ENCODE data around the gene SYTL1. TPM values are rescaled to one million over a fixed set of nuclear protein-coding genes. Genes with fewer than 3 reads are reported as not detected.
A peak's percentile ranks its signal among the peaks of the same experiment; 100 is the strongest.

SYTL1 gene
- total RNA-seq = 100 to 1,000 TPM; 146 to 158 TPM
- 100 to 1,000 TPM in 1 of 2 donors, 10 to 100 TPM in 1; 99.7 to 141 TPM for polyA plus RNA-seq

GRCh38 chr1:27341525-27342252 is at the start of gene SYTL1:
TSS of gene SYTL1 (plus strand) at chr1:27342022. CDS start at chr1:27345335, 3,313 bp downstream.
- Mint-ChIP-seq H3K4me3 (peak within 1 kb of the TSS; percentile 90 to 99 (median 97)), H3K36me3 (peaks cover 8 to 38% of the 10 kb centered on the region in 2 donors), H3K27me3 (no peaks in the 10 kb centered on the region), H3K4me1 (peaks cover 30 to 68% (median 47%) of the 10 kb centered on the region in 4 donors), H3K9me3 (no peaks in the 10 kb centered on the region), H3K27ac (peak within 1 kb of the TSS; percentile 92 to 96 (median 95))
- H3K36me3 ChIP-seq (ENCODE audit: insufficient read depth, low read length) = peaks cover 17% of the 10 kb centered on the region
- intact Hi-C loops (cut with micrococcal nuclease) = loop anchor here (1.0 kb wide), 2 partner anchors 8 to 19 kb away; partner anchors contain the start of gene TMEM222
- POLR2A ChIA-PET (ENCODE audit: partially characterized antibody) = interaction anchor here (1.4 to 8.3 kb wide), 7 partner anchors 9 to 149 kb away, joined by 4 to 202 read pairs (median 18); partner anchors contain the start of genes MAP3K6, TMEM222 and WASF2
- H3K27ac ChIP-seq (ENCODE audit: low read depth, low read length) = peak within 1 kb of the TSS; percentile 80
- CTCF ChIA-PET (ENCODE audit: partially characterized antibody) = interaction anchor here (0.6 to 9.6 kb wide), 13 partner anchors 8 to 321 kb away, joined by 3 to 105 read pairs (median 4); no protein-coding TSS in a partner anchor
- H3K4me1 ChIP-seq (ENCODE audit: insufficient read depth, low read length) = peaks cover 48% of the 10 kb centered on the region
- no peaks in the 10 kb centered on the region for H3K9me3 ChIP-seq (ENCODE audit: control insufficient read depth in 1 of 2, low read length in 2 of 2)
- peak; percentile 63 to 77 (median 69) for DNase-seq
- H3K27me3 ChIP-seq (ENCODE audit: insufficient read depth, low read length) = no peaks in the 10 kb centered on the region
- H3K4me3 ChIP-seq (ENCODE audit: low read length in 2 of 2) = peak within 1 kb of the TSS; percentile 82 to 94

GRCh38 chr1:27292106-27292505 is 49.7 kb upstream of the SYTL1 start:
- H3K9me3 ChIP-seq (ENCODE audit: control insufficient read depth in 1 of 2, low read length in 2 of 2) = no peaks in the 10 kb centered on the region
- H3K4me1 ChIP-seq (ENCODE audit: insufficient read depth, low read length) = no peaks in the 10 kb centered on the region
- Mint-ChIP-seq H3K4me1 (no peaks in the 10 kb centered on the region), H3K36me3 (peaks cover 28 to 67% of the 10 kb centered on the region in 2 donors), H3K27me3 (no peaks in the 10 kb centered on the region), H3K27ac (peak overlapping the region in 1 of 7 donors; percentile 70), H3K4me3 (no peak overlapping the region), H3K9me3 (no peaks in the 10 kb centered on the region)
- DNase-seq = no peak
- no peaks in the 10 kb centered on the region for H3K27me3 ChIP-seq (ENCODE audit: insufficient read depth, low read length)
- intact Hi-C loops (cut with micrococcal nuclease) = no loop called here
- POLR2A ChIA-PET (ENCODE audit: partially characterized antibody) = no interaction called here
- no peak overlapping the region for H3K27ac ChIP-seq (ENCODE audit: low read depth, low read length)
- peaks cover 35% of the 10 kb centered on the region for H3K36me3 ChIP-seq (ENCODE audit: insufficient read depth, low read length)
- H3K4me3 ChIP-seq (ENCODE audit: low read length in 2 of 2) = no peak overlapping the region
- CTCF ChIA-PET (ENCODE audit: partially characterized antibody) = interaction anchor here (0.7 to 12.1 kb wide), 4 partner anchors 7 to 94 kb away, joined by 3 to 325 read pairs (median 14); partner anchors contain the start of genes CD164L2 and GPR3

GRCh38 chr1:27293915-27294314 is 47.9 kb upstream of the SYTL1 start:
- Histone ChIP-seq H3K4me3 (ENCODE audit: low read length in 2 of 2) (no peak overlapping the region), H3K36me3 (ENCODE audit: insufficient read depth, low read length) (peaks cover 43% of the 10 kb centered on the region), H3K9me3 (ENCODE audit: control insufficient read depth in 1 of 2, low read length in 2 of 2) (no peaks in the 10 kb centered on the region), H3K4me1 (ENCODE audit: insufficient read depth, low read length) (no peaks in the 10 kb centered on the region), H3K27ac (ENCODE audit: low read depth, low read length) (no peak overlapping the region), H3K27me3 (ENCODE audit: insufficient read depth, low read length) (no peaks in the 10 kb centered on the region)
- POLR2A ChIA-PET (ENCODE audit: partially characterized antibody) = no interaction called here
- H3K27me3 Mint-ChIP-seq = no peaks in the 10 kb centered on the region
- intact Hi-C loops (cut with micrococcal nuclease) = no loop called here
- H3K4me1 Mint-ChIP-seq = no peaks in the 10 kb centered on the region
- no peaks in the 10 kb centered on the region for H3K9me3 Mint-ChIP-seq
- DNase-seq = no peak
- peaks cover 26 to 73% of the 10 kb centered on the region in 2 donors for H3K36me3 Mint-ChIP-seq
- CTCF ChIA-PET (ENCODE audit: partially characterized antibody) = interaction anchor here (0.8 to 12.1 kb wide), 18 partner anchors 9 to 376 kb away, joined by 3 to 325 read pairs (median 4); partner anchors contain the start of genes AHDC1, CD164L2 and GPR3
- no peak overlapping the region for H3K27ac Mint-ChIP-seq
- no peak overlapping the region for H3K4me3 Mint-ChIP-seq

GRCh38 chr1:27296773-27297291 is 45.0 kb upstream of the SYTL1 start:
- peak overlapping the region in 1 of 7 donors; percentile 31 for H3K27ac Mint-ChIP-seq
- H3K9me3 Mint-ChIP-seq = no peaks in the 10 kb centered on the region
- ChIA-PET CTCF (ENCODE audit: partially characterized antibody) (interaction anchor here (0.6 to 12.1 kb wide), 59 partner anchors 9 to 410 kb away, joined by 3 to 325 read pairs (median 4); partner anchors contain the start of genes AHDC1, CD164L2, FCN3 and GPR3), POLR2A (ENCODE audit: partially characterized antibody) (interaction anchor here (0.7 to 1.7 kb wide), 4 partner anchors 61 to 307 kb away, joined by 3 to 7 read pairs (median 4); partner anchors contain the start of genes AHDC1 and SLC9A1)
- peaks cover 47% of the 10 kb centered on the region for H3K36me3 ChIP-seq (ENCODE audit: insufficient read depth, low read length)
- H3K36me3 Mint-ChIP-seq = peaks cover 21 to 78% of the 10 kb centered on the region in 2 donors
- DNase-seq = peak in 4 of 5 donors; percentile 39 to 52 (median 46)
- H3K4me3 ChIP-seq (ENCODE audit: low read length in 2 of 2) = no peak overlapping the region
- H3K4me1 Mint-ChIP-seq = peaks cover 0 to 2% (median 1%) of the 10 kb centered on the region in 4 donors
- no peaks in the 10 kb centered on the region for H3K4me1 ChIP-seq (ENCODE audit: insufficient read depth, low read length)
- H3K27me3 Mint-ChIP-seq = no peaks in the 10 kb centered on the region
- H3K4me3 Mint-ChIP-seq = no peak overlapping the region
- no peak overlapping the region for H3K27ac ChIP-seq (ENCODE audit: low read depth, low read length)
- intact Hi-C loops (cut with micrococcal nuclease) = loop anchor here (1.0 kb wide), 1 partner anchor 98 kb away; no protein-coding TSS in a partner anchor
- no peaks in the 10 kb centered on the region for H3K9me3 ChIP-seq (ENCODE audit: control insufficient read depth in 1 of 2, low read length in 2 of 2)
- H3K27me3 ChIP-seq (ENCODE audit: insufficient read depth, low read length) = no peaks in the 10 kb centered on the region

GRCh38 chr1:27297903-27298302 is 43.9 kb upstream of the SYTL1 start:
- H3K4me1 Mint-ChIP-seq = peaks cover 0 to 2% (median 1%) of the 10 kb centered on the region in 4 donors
- no peak overlapping the region for H3K4me3 ChIP-seq (ENCODE audit: low read length in 2 of 2)
- intact Hi-C loops (cut with micrococcal nuclease) = no loop called here
- no peaks in the 10 kb centered on the region for H3K27me3 Mint-ChIP-seq
- no peak overlapping the region for H3K4me3 Mint-ChIP-seq
- ChIA-PET POLR2A (ENCODE audit: partially characterized antibody) (interaction anchor here (1.3 kb wide), 1 partner anchor 94 kb away, joined by 5 read pairs; no protein-coding TSS in a partner anchor), CTCF (ENCODE audit: partially characterized antibody) (interaction anchor here (0.9 to 12.1 kb wide), 30 partner anchors 10 to 331 kb away, joined by 3 to 325 read pairs (median 5); partner anchors contain the start of genes AHDC1, CD164L2 and GPR3)
- no peaks in the 10 kb centered on the region for H3K9me3 Mint-ChIP-seq
- H3K36me3 ChIP-seq (ENCODE audit: insufficient read depth, low read length) = peaks cover 51% of the 10 kb centered on the region
- DNase-seq = no peak
- no peaks in the 10 kb centered on the region for H3K4me1 ChIP-seq (ENCODE audit: insufficient read depth, low read length)
- peaks cover 21 to 78% of the 10 kb centered on the region in 2 donors for H3K36me3 Mint-ChIP-seq
- no peaks in the 10 kb centered on the region for H3K9me3 ChIP-seq (ENCODE audit: control insufficient read depth in 1 of 2, low read length in 2 of 2)
- no peak overlapping the region for H3K27ac ChIP-seq (ENCODE audit: low read depth, low read length)
- no peak overlapping the region for H3K27ac Mint-ChIP-seq
- no peaks in the 10 kb centered on the region for H3K27me3 ChIP-seq (ENCODE audit: insufficient read depth, low read length)

GRCh38 chr1:27298632-27299384 is 43.0 kb upstream of the SYTL1 start:
- H3K27ac ChIP-seq (ENCODE audit: low read depth, low read length) = no peak overlapping the region
- no peaks in the 10 kb centered on the region for H3K9me3 ChIP-seq (ENCODE audit: control insufficient read depth in 1 of 2, low read length in 2 of 2)
- H3K4me1 ChIP-seq (ENCODE audit: insufficient read depth, low read length) = no peaks in the 10 kb centered on the region
- Mint-ChIP-seq H3K4me1 (peaks cover 0 to 2% (median 1%) of the 10 kb centered on the region in 4 donors), H3K9me3 (no peaks in the 10 kb centered on the region), H3K27ac (peak overlapping the region in 2 of 7 donors; percentile 4 to 17), H3K36me3 (peaks cover 21 to 79% of the 10 kb centered on the region in 2 donors), H3K4me3 (no peak overlapping the region), H3K27me3 (no peaks in the 10 kb centered on the region)
- no peak overlapping the region for H3K4me3 ChIP-seq (ENCODE audit: low read length in 2 of 2)
- intact Hi-C loops (cut with micrococcal nuclease) = no loop called here
- POLR2A ChIA-PET (ENCODE audit: partially characterized antibody) = interaction anchor here (0.9 to 1.3 kb wide), 2 partner anchors 93 to 96 kb away, joined by 3 to 5 read pairs; no protein-coding TSS in a partner anchor
- H3K27me3 ChIP-seq (ENCODE audit: insufficient read depth, low read length) = no peaks in the 10 kb centered on the region
- DNase-seq = no peak
- CTCF ChIA-PET (ENCODE audit: partially characterized antibody) = interaction anchor here (0.6 to 12.1 kb wide), 25 partner anchors 9 to 475 kb away, joined by 3 to 325 read pairs (median 10); partner anchors contain the start of genes AHDC1, CD164L2, GPR3 and MAP3K6
- peaks cover 52% of the 10 kb centered on the region for H3K36me3 ChIP-seq (ENCODE audit: insufficient read depth, low read length)

Measured in CD4-positive, alpha-beta memory T cell (primary cell).